Measurements from ENCODE around the gene SLC25A38. TPM values are rescaled to one million over a fixed set of nuclear protein-coding genes. Genes with fewer than 3 reads are reported as not detected.
"Not testable (repeated sequence)": the region's sequence is repeated elsewhere in the genome, so short reads cannot be mapped to it uniquely, and the experiment has no call there.

The SLC25A38 gene
- polyA plus RNA-seq, 3 donors: 5.7 to 8.9 (median 7.5) TPM

- H3K79me2 ChIP-seq (ENCODE audit: insufficient read depth, low read length): no peaks in the 10 kb centered on the region
- Mint-ChIP-seq H3K9me3 (peaks cover 0 to 4% (median 0%) of the 10 kb centered on the region in 7 donors), H3K36me3 (no peaks in the 10 kb centered on the region), H3K4me3 (no peak overlapping the region), H3K27me3 (ENCODE audit: low read depth in 3 of 3) (peaks cover 0 to 3% (median 2%) of the 10 kb centered on the region in 3 donors), H3K4me1 (peaks cover 11% of the 10 kb centered on the region), H3K27ac (no peak overlapping the region)
- no peak for TF ChIP-seq CTCF (IDR thresholded peaks at IDR 0.05)
- no peak overlapping the region for H2AFZ ChIP-seq (ENCODE audit: insufficient read depth, low read depth, low read length, poor library complexity, severe bottlenecking)
- no peaks in the 10 kb centered on the region for H3K9me3 ChIP-seq (replicated peaks in 1 of 2; ENCODE audit: control insufficient read depth in 1 of 2, insufficient read depth in 1 of 2, low read length in 2 of 2)
- H3K9ac ChIP-seq (ENCODE audit: insufficient read depth, low read length, poor library complexity, severe bottlenecking): no peak overlapping the region
- no peaks in the 10 kb centered on the region for H4K20me1 ChIP-seq (ENCODE audit: insufficient read depth, low read length)
- H3K36me3 ChIP-seq (replicated peaks in 1 of 2; ENCODE audit: control insufficient read depth in 1 of 2, insufficient read depth in 2 of 2, low read length in 2 of 2): no peaks in the 10 kb centered on the region
- H3K27me3 ChIP-seq (ENCODE audit: control insufficient read depth in 2 of 2, insufficient read depth in 2 of 2, low read length in 2 of 2): no peaks in the 10 kb centered on the region
- peaks cover 5 to 6% of the 10 kb centered on the region in 2 donors for H3K4me1 ChIP-seq (ENCODE audit: control insufficient read depth in 1 of 2, insufficient read depth in 2 of 2, low read length in 2 of 2)
- DNase-seq: no peak
- no peak overlapping the region for H3K4me3 ChIP-seq (replicated peaks in 1 of 3; ENCODE audit: low read depth in 2 of 3, low read length in 3 of 3)
- WGBS (ENCODE audit: insufficient coverage): 100% methylated on average over 1 of the region's 2 CpGs
- intact Hi-C loops (cut with micrococcal nuclease): no loop called here
- H3K4me2 ChIP-seq (replicated peaks; ENCODE audit: extremely low read depth, low read length, poor library complexity, severe bottlenecking): no peak overlapping the region
- no peak overlapping the region for H3K27ac ChIP-seq (ENCODE audit: low read depth in 1 of 2, low read length in 2 of 2)
Measured at GRCh38 chr3:39362812-39363211, 20.4 kb upstream of the SLC25A38 start.

DNA sequence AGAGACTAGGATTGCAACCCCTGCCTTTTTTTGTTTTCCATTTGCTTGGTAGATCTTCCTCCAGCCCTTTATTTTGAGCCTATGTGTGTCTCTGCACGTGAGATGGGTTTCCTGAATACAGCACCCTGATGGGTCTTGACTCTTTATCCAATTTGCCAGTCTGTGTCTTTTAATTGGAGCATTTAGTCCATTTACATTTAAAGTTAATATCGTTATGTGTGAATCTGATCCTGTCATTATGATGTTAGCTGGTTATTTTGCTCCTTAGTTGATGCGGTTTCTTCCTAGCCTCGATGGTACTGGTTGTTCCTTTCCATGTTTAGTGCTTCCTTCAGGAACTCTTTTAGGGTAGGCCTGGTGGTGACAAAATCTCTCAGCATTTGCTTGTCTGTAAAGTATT, 12.7 kb upstream of the SLC25A38 start:
- H3K36me3 Mint-ChIP-seq; H3K27me3 Mint-ChIP-seq (ENCODE audit: low read depth in 3 of 3); H3K4me3 Mint-ChIP-seq; H3K9me3 ChIP-seq (replicated peaks in 1 of 2; ENCODE audit: control insufficient read depth in 1 of 2, insufficient read depth in 1 of 2, low read length in 2 of 2); H3K4me2 ChIP-seq (replicated peaks; ENCODE audit: extremely low read depth, low read length, poor library complexity, severe bottlenecking); H3K27ac Mint-ChIP-seq; H3K4me1 Mint-ChIP-seq; H3K4me1 ChIP-seq (ENCODE audit: control insufficient read depth in 1 of 2, insufficient read depth in 2 of 2, low read length in 2 of 2); H3K36me3 ChIP-seq (replicated peaks in 1 of 2; ENCODE audit: control insufficient read depth in 1 of 2, insufficient read depth in 2 of 2, low read length in 2 of 2); intact Hi-C loops (cut with micrococcal nuclease); H2AFZ ChIP-seq (ENCODE audit: insufficient read depth, low read depth, low read length, poor library complexity, severe bottlenecking); H3K79me2 ChIP-seq (ENCODE audit: insufficient read depth, low read length); DNase-seq; H3K27me3 ChIP-seq (ENCODE audit: control insufficient read depth in 2 of 2, insufficient read depth in 2 of 2, low read length in 2 of 2); H3K27ac ChIP-seq (ENCODE audit: low read depth in 1 of 2, low read length in 2 of 2); H3K4me3 ChIP-seq (replicated peaks in 1 of 3; ENCODE audit: low read depth in 2 of 3, low read length in 3 of 3); H4K20me1 ChIP-seq (ENCODE audit: insufficient read depth, low read length); H3K9ac ChIP-seq (ENCODE audit: insufficient read depth, low read length, poor library complexity, severe bottlenecking): not testable (repeated sequence)
- WGBS (ENCODE audit: insufficient coverage): no CpG with 5 or more reads among the region's 4 CpGs
- H3K9me3 Mint-ChIP-seq: peaks cover 4 to 18% (median 12%) of the 10 kb centered on the region in 7 donors
